HG03064 (cell line): Measurements from ENCODE around the gene EFNA5.

Source experiments
- ATAC-seq: cut with Tn5 transposase; IDR thresholded peaks from one replicate; pipeline ENCODE4 v1.9.1; 2021; ENCODE audit warnings: low read depth; ENCODE audit not compliant: unreplicated experiment

The EFNA5 gene

DNA sequence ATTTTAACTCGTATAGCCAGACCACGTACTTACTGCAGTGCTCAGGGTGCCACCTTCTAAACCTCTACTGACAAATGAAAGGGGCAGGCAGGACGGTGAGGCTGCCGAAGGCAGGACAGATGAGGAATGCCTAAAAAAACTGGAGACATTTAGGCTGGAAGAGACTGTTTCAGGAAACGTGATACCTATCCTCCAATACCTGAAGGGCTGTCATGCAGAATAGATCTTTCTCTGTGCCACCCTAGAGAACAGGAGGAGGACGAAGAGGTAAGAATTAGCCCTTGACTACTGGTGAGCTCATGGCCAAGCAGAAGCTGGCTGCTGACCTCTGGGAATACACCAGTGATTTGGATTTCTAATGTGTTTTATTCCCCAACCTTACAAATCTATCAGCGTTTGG lies 139.4 kb downstream of the EFNA5 start:
- ATAC-seq = no peak

DNA sequence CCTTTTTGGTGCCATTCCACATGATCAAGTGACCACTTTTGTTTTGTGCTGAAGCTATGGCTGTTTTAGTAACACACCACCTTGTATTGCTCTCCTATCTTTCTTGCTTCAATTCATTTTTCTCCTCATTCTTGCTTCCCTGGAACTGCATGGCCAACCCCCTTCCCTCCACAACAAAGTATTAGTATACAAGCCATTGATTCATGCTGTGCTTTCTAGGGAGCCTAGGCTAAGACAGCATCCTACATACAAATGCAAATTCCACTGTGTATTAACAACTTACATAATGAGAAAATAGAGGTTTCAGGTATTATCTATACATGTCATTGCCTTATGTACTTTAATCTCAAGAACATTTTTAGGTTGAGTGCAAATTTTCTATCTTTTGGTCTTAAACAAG lies 141.1 kb downstream of the EFNA5 start:
- no peak for ATAC-seq

DNA sequence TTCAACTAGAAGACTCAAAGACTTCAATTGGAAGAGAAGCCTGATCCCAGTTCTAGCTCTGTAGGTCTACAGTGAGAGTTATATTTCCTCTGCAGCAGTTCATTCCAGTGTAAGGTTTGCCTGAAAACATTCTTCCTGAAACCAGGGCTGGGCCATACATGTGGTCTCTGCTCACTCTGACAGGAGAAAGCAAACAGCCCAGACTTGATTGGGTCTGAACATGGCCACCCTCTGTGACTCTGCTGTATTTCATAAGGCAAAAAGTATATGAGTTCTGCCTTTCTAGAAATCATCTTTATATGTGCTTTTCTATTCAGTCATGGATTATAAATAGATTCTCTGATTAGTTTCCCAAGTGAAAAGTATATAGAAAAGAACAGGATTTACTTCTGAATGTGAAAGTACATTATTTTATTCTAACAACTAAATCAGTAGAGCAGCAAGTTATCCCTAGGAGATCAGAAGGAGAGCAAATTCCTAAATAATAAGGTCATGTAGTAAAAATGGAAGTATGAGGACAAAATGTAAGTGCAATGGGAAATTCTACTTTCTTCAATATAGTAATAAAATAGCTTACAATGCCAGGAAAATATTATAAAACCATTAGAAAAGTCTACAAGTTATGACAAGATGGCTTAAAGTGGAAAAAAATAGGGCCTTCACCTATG lies 144.3 kb downstream of the EFNA5 start:
- ATAC-seq = no peak

DNA sequence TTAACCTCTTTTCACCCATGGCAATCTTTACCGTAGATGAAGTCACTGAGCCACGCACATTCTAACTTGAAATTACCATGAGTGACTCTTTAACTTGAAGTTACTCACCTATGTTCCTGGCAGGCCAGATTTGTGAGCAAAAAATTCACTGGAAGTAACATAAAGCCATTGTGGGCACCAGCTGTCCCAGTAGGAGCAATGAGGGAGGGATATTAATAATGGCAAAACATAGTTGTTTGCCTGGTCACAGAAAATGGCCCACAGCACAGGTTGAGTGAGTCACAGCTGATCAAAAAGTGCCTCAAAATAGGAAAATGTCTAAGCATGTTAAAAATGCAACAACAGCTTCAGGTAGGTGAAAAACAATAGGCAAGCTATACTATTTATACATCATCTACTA lies 146.6 kb downstream of the EFNA5 start:
- no peak for ATAC-seq

DNA sequence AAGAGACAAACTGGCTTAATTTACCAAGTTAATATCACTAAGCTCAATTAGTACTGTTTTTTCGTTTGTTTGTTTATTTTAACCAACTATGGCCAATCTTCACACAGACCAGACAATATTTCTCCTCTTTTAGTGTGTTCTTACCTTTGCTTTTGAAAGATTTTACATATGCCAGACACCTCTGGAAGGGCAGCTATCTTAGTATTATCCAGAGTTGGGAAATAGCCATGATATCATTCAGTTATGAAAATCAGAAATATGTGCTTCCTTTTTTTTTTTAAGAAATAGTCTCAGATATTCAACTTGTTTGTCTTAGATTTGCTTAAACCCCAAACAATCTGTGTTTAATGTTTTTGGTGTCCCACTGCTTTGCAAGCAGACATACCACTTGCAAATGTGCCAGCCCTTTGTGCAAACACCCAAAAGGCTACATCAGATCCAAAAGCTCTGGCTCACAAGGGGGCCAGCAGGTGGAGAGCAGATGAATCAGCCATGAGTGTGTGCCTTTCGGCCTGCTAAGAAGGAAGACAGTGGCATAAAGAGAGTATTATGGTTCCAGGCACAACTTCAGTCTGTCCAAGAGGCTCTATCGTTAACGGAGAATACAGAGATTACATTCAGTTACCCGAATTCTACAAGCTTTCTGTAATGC lies 147.6 kb downstream of the EFNA5 start:
- ATAC-seq = no peak

DNA sequence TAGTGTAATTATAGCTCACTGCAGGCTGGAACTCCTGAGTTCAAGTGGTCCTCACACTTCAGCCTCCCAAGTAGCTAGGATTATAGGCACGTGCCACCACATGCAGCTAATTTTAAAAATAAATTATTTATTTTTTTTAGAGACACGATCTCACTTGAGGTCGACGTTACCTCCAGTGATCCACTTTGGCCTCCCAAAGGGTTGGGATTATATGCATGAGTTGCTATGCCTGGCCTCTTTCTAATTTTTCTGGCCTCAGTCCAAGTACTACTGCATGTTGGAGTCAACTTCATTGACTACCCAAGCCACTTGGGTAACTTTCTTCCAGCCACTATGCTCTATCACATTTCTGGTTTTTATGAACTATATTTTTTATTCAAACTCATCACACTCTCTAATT lies 148.3 kb downstream of the EFNA5 start:
- ATAC-seq = no peak

DNA sequence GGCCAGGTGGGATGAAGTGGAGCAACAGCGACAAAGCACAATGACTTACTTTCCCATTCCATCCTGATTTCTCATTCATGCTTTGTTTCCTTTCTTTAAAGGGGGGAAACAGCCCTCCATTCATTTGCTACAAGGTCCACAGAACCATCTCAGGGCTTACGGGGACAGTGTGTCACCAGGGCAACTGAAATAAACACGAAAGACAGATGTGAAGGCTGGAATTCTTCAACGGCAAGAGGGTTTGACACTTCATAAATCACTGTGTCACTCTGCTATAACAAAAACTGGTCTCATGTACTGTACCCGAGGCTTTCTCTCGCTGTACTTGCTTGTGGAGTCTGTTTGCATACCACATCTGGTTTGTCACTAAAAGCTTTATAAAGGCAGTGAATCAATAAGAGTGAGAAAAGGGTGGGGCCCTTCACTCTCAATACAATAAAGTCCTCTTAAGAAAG lies 150.8 kb downstream of the EFNA5 start:
- ATAC-seq = no peak

DNA sequence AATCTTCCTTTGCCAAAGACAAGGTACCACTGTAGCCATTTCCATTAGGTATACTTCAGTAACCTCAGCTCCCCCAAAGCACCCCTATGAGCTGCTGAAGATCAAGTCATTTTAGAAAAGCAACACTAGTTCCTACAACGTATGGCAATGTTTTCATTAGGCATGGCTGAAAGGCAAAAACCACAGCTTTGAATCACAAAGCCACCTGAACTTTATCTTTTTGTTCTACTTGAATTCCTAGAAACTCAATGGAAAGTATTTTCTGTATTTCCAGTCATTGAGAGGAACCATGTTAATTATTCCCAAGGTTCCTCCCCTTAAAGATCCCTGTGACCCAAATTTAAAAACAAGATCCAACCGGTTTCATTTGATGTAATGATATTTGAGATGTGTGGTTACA lies 152.1 kb downstream of the EFNA5 start:
- ATAC-seq = no peak

DNA sequence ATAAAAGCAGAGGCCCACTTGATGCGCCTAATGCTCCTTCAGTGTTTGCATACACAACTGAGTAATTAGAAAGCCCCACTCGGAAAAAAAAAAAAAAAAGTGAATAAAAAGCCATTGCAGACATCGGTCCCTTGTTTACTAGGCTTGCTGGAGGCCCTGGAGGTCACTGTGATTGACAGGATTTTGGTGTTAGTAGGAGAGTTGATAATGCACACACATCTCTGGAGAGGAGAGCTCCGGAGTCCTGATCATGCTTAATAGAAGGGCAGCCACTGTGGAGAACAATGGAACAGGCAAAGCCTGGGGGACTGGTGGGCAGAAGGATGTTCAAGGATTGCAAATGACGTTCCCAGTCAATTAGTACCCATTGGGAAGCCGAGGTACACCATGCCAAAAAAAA lies 152.5 kb downstream of the EFNA5 start:
- ATAC-seq = no peak

DNA sequence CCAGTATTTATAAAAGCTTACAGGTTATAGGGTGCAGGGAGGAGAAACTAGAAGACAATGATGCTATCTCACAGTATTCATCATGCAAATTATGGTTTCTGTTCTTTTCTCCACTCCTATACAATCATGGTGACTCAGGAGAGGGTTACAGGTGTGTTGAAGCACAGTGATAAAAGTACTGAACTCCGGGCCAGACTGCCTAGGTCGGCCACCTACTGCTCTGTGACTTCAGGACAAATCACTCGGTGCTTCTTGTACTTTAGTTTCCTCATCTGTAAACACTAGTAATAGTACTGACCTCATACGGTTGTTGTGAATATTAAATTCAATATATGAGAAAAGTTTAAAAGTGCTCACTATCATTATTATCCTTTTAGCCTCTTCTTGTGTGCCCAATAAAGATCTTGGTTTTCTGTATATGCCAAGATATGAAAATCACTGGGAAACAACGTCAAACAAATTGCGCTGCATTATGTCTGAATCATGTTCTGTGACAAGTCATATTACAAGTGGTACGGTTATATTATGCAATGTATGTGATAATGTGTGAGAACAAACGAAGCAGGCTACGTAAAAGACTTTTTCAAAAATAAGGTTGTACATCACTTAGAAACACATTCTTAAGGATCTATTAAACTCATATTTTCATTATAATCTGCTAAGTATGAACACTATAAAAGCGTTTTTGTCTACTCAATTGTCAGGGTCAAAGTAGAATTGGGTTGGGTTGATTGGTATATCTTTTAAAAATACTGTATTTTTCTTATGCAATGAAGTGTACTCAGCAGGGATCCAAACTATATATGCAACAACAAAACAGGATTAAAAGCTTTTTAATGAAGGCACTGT lies 153.3 kb downstream of the EFNA5 start:
- no peak for ATAC-seq

DNA sequence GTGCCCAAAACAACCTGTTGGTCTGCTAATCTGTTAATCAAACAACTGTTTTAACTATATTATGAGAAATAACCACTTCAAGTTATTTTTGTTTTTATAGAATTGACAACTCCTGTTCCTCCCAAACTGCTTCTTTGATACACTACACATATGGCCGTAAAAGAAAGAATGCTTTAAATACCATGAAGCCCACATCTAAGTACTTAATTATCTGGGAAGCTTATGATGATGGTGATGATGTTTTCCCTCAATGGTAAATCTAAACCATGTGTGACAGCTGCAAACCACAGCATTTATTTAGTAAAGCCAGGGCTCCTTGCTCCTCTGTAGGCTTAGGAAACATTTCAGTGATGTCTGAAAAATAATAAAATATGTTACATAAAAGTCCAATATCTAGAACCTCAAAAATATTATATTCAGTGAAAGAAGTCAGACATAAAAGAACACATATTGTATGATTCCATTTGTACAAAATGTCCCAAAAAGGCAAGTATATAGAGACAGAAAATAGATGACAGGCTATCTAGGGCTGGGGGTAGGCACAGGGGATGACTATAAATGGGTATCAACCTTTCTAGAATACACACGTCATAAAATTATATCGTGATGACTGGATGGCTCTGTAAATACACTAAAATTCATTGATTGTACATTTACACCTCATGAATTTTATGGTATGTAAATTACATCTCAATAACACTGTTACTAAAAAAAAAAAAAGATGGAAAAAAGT lies 154.1 kb downstream of the EFNA5 start:
- no peak for ATAC-seq

DNA sequence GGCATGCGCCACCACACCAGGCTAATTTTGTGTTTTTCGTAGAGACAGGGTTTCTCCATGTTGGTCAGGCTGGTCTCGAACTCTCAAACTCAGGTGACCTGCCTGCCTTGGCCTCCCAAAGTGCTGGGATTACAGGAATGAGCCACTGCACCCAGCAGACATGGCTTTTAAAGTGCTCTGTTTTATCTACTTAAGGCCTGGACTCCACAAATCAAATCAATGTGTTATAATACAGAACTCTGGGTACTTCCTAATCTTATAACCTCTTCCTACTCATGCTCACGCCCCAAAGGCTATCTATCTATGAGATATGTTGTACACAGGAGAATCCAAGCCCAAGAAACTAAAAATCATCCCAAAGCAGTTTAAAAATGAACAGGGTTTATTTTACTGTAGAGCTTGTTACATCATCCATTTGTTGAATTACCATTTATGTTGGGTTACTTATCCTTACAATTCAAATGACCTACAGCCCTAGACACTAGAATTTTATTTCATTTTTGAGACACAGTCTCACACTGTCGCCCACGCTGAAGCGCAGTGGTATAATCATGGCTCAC lies 155.1 kb downstream of the EFNA5 start:
- ATAC-seq = no peak

DNA sequence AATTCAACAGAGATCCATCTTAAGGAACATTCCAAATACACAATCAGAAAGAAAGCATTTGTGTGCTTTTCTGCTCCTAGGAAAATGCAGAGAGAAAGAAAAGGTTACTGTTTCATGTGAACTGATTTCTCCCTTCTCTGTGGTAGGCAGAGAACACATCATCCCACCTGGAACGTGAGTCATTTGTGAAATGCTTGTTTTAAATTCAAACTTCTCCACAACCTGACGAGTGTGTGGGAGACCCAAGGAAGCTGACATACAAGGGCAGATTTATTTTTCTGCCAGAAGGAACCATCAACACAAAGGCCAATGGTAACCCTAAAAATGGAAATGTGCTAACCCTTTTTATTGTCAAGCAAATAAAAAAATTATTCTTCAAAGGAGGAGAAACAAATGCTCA lies 156.4 kb downstream of the EFNA5 start:
- ATAC-seq = no peak

DNA sequence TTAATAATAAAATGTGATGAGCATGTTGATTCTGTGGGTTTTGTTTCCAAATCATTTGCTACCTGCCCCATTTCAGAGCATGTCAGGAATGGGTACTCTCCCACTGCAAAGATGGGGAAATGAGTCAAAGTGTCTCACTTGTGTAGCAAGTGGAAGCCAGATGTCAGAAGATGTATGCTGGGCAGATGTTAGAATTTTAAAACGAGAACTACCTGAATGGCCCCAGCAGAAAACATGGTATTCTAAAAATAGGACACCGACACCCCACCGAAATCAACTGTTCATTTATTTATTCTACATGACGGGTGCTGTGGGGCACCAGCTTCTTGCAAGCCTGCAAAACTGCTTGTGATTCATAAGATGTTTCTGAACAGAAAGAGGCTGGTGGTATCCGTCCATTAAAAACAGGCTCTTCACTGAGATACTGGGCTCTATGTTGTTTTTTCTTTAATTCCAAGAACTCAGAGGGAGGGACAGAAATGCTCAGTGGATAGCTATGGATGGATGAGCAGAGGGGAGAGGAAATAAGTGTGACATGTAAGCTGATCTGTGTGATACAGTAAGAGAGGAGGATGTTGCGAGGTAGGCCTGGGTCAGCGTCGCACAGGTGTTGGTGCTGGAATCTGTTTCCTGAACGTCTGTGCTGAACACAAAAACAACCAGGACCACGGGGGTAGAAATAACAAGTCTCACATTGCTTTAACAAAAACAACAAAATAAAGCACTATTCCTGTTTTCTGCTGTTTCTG lies 157.2 kb downstream of the EFNA5 start:
- no peak for ATAC-seq

DNA sequence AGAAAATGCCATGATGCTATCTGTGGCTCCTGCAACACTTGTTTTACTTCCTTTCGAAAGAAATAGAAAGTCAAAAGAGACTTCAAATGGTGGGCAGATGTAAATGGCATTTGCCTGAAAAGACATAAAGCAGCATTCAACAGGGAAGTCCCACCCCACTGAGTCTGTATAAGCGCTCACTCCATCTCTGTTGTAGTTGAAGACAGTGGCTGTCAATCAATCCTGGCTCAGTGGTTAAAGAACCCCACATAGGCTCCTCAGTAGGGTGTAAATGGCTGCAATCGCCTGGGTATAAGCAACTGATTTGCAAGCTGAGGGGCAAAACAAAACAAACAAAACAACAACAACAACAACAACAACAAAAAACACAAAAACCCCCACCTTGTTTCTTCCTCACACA lies 158.7 kb downstream of the EFNA5 start:
- ATAC-seq = no peak

DNA sequence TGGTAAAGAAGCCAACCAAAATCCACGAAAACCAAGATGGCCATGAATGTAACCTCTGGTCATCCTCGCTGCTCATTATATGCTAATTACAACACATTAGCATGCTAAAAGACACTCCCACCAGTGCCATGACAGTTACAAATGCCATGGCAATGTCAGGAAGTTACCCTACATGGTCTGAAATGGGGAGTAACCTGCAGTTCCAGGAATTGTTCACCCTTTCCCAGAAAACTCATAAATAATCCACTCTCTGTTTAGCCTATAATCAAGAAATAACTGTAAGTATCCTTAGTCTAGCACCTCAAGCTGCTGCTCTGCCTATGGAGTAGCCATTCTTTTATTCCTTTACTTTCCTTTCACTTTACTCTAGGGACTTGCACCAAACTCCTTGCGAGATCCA lies 160.6 kb downstream of the EFNA5 start:
- no peak for ATAC-seq

DNA sequence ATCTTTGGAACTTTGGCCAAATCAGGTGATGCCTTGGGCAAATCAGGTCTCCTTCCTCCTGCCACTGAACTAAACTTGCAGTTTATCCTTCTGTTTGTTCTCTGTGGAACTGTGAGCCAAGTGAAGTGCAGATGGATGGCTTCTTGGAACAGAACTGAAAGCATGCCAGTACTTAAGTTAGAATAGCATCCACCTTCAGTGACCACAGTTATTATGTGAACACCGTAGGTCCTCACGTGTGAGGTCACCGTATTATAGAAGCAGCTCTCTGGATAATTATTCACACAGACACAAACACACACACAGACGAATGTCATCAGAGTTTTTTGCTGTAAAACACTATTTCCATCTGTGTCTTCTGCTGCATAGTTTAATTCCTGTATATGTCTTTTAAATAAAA lies 162.6 kb downstream of the EFNA5 start:
- no peak for ATAC-seq

DNA sequence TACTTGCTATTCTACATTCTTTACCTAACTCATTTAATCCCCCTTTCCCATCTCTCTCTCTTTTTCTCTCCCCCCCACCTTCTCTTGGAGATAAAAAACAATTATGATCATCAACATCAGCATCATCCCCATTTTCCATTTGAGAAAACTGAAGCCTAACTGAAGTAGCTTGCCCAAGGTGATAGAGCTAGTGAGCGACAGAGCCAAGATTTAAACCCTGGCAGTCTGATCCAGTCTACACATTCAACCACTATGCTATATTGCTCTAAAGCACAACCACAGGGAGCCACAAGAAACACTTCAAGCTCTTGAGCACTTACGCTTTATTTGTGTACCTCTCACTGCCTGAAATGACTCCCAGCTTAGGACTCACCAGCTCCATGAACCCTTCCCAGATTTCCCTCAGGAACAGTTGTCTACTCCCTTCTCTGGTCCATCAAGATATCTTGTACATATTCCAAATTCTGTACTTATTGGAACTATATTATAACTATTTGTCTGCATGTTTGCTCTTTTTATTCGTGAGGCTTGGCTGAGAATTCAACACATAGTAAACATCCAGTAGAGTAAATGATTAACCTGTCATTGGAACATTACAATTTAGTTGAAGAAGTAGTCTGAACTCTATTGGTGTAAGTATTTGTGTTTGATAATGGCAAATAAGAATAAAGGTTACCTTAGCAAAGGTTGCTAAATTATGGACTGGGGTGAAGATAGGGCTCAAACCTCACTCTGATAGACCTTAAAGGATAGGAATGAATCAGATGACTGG lies 164.8 kb downstream of the EFNA5 start:
- ATAC-seq = no peak

DNA sequence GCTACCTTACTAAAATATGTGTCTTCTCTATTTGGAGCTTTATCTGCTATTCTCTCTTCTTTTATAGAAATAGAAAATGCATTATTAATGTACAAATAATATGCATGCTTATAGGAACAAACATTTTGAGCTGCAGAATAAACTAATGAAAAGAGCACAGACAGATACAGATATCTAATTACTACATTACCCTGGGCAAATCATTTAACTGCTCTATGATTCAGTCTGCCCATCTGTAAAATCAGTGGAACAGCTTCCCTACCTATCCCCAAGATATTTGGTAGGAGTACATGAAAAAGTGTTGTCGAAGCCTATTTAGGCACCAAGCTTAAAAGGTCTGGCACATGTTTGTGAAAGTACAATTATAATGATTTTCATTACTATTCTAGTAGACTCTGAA lies 166.3 kb downstream of the EFNA5 start:
- ATAC-seq = no peak
